ENCODE measurements around the gene PTPRG.
"Not testable (repeated sequence)": the region's sequence is repeated elsewhere in the genome, so short reads cannot be mapped to it uniquely, and the experiment has no call there.

The PTPRG gene

DNA sequence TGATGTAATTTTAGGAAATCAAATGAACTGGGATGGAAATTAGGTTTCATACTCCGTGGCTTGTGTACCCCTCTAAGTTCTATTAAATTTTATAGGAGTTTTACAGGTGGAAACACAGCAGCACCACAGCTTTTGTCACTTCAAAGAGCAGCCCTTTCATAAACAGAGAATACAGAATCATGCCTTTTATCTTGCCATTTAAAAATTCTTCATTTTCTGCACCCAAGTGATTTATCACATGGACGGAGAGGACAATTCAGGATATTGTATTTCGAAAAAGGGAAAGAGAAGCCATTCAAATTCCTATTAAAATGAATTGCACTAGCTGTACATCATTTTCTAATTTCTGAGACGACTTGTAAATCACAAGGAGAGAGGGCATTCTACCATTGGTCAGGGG lies 245.4 kb downstream of the PTPRG start:
- no peak for DNase-seq

DNA sequence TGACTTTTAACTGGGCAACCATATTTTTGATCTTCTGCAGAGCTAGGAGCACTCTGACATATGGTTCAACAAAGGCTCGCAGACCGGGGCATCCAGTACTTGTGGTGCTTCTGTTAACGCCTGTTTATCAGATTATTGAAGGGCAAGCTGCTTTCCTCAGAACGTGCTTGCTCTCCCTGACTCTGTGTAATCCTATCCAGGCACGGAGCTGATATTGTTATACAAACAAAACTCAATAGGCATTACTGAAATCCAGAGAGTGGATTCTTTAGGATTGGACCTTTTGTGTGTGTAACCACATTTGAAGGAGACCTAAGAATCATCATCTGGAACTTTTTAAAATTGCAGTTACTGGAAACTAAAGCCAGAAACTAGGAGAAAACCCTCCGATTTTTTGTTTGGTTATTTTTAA lies 246.5 kb downstream of the PTPRG start:
- DNase-seq: no peak

- no peak for DNase-seq
These were observed 247.2 kb downstream of the PTPRG start for GRCh38 chr3:61808526-61808925.

GRCh38 chr3:61808999-61809398 lies 247.6 kb downstream of the PTPRG start:
- no peak for DNase-seq

GRCh38 chr3:61809879-61810278 lies 248.5 kb downstream of the PTPRG start:
- DNase-seq: no peak

GRCh38 chr3:61810953-61811497 lies 249.7 kb downstream of the PTPRG start:
- no peak for DNase-seq

DNA sequence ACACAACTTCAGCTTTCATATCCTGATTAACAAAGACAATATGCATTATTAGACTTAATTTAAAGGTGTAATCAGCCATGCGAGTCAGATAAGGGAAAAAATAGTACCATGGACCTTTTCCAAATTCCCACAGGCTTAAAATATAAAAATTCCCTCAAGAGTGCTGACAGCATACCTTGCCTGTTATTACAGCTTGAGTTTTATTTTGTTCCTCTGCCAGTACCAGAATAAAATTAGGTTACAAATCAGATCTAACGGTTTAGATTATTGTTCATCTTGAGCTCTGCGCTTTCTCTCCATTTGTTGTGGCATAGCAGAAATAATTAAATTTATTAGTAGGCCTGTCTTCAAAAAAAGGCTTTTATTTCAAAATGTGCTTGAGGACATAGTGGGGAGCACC lies 250.3 kb downstream of the PTPRG start:
- no peak for DNase-seq

GRCh38 chr3:61812085-61812484 lies 250.7 kb downstream of the PTPRG start:
- no peak for DNase-seq

GRCh38 chr3:61812517-61812916 lies 251.1 kb downstream of the PTPRG start:
- DNase-seq: no peak

GRCh38 chr3:61813636-61814035 lies 252.3 kb downstream of the PTPRG start:
- no peak for DNase-seq

- DNase-seq: no peak
These were observed 253.3 kb downstream of the PTPRG start for GRCh38 chr3:61814674-61815073.

- not testable (repeated sequence) for DNase-seq
These were observed 254.9 kb downstream of the PTPRG start for GRCh38 chr3:61816304-61816703.

- DNase-seq: no peak
These were observed 258.5 kb downstream of the PTPRG start for GRCh38 chr3:61819861-61820260.

DNA sequence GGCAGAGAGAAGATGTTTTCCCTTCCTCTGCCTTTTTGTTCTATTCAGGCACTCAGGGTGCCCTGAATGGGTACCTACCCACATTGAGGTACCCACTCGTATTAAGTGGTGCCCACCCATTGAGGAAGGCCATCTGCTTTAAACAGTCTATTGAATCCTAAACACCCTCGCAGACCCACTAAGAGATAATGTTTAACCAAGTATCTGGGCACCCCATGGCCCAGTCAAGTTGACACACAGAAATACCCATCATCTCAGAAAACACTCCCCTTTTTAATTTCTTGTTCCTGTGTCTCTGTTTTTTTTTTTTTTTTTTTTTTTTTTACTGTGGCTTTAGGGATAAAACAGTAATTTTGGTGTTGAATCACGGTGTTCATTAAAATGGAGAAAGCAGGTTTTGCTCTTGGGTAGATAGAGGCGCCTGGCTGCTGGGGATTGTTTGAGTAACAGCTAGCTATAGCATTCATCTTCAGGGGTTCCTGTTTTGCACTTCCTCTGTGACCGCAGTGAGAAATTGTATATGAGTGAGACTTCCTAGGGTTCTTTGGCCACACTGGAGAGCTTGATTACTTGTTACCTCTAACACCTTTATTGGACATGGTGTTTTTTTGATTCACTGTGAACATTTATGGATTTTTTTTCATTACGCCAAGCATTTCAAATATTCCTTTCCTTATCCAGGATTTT lies 259.1 kb downstream of the PTPRG start:
- no peak for DNase-seq

DNA sequence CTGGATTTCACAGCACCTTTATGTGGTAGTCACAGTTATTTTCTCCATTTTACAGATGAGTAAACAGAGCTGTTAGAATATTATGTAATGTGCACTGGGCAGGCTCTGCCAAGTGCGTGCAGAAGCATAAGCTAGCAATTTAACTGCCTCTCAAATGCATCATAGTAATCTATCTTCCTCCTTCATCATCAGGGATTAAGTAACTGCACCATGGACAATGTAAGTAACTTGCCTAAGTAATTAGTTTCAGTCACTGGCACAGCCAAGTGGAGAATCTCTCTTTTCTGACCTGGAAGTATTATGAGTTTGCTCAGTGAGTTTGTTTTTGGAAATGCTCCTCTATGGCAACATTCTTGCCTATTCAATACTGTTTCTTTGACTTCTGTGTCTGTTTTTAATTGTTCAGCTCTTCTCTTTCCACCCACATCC lies 260.5 kb downstream of the PTPRG start:
- no peak for DNase-seq

GRCh38 chr3:61822588-61822987 lies 261.2 kb downstream of the PTPRG start:
- no peak for DNase-seq

- DNase-seq: no peak
These were observed 263.3 kb downstream of the PTPRG start for GRCh38 chr3:61824553-61825135.

GRCh38 chr3:61826161-61826560 lies 264.8 kb downstream of the PTPRG start:
- no peak for DNase-seq

DNA sequence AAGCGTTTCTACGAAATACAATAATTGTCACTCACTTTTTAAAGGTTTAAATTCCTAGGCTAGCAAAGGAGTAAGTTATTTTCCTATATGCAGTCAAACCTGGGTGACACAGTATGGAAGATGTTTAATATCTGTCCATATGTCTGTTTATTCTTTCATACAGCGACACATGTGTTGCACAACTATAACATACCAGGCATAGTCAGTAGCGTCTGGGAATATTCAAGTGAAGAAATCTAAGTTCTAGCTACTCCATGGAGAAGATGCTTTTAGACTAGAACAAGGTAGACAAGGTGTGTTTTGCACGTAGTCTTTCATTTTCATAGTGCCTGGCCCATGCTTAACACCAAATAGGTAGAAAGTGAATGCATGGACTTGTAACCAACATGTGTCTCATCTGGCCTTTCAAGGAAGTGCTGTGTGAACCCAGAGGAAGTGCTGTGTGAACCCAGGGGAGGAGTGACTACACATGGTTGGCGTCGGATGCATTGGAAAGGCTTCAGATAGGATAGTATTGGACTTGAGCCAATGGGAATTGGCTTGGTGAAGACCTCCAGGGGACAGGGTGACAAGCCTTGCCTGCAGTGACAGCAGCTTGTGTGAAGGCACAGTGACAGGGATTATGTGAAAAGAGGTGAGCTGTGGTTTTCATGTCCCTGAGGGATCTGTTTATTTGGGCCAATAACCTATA lies 267.0 kb downstream of the PTPRG start:
- no peak for DNase-seq

- DNase-seq: no peak
These were observed 267.7 kb downstream of the PTPRG start for GRCh38 chr3:61828880-61829721.

GRCh38 chr3:61829722-61830350 lies 268.5 kb downstream of the PTPRG start:
- DNase-seq: no peak

DNA sequence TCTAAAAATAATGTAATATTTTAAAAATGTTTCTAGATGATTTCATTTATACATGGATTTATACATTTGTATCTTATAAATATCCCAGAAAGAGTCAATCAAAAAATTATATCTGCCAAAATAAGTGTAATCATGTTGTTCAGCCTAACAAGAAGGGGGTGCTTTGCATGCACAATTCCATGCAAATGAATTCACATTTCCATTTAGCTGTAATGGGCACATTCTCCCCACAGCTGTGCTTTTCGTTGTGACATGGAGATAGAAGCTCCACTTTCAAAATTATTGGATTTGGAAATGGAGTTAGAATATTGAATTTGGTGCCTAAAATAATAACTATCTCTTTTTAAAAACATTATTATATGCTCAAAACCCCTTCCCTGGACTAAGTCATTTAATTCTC lies 270.6 kb downstream of the PTPRG start:
- DNase-seq: no peak
